Measurements from ENCODE around the gene EXOSC7.
"Not testable (repeated sequence)": the region's sequence is repeated elsewhere in the genome, so short reads cannot be mapped to it uniquely, and the experiment has no call there.

Gene EXOSC7
- total RNA-seq = 19.5 to 53.9 (median 27.1) reads per million in 3 experiments

DNA sequence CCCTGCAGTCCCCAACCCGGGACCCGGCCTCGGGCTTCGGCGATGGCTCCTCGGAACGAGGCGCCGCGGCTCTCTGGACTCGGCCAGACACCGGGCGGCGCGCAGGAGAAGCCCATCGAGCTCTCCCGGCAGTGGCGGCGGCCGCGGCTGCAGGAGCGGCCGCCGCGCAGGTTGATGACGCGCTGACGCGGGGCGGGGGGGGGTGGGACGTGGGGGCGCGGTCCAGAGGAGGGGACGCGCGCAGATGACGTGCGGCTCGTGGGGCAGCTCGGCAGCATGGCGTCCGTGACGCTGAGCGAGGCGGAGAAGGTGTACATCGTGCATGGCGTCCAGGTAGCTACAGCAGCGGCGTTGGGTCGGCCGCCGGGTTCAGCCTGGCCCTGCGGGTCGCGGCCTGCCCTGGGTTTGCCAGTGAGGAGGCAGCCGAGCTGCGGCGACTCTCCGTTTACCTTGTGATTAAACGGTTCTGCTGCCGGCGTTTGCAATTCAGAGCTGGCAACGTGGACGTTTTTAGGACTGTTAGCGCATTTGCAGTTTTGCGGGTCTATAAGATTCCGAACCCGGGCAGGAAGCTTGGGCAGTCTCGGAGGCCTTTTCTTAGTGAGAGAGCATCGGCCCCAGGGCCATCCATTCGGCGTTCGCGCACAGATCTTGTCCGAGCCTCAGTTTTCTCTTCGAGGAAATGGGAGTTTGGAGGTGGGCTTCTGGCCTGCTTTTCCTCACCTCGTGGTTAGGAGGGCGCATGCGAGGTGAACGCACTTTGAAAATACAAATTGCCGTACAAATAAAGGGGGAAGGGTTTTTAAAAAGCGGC lies at the start of gene EXOSC7, which contains the start of gene ZDHHC3:
Gene EXOSC7 (plus strand): TSS at position 243 of the 814 bp plus-strand sequence. CDS start 34 bp downstream, at position 277.
Gene ZDHHC3 (minus strand): TSS at position 173 of the 814 bp plus-strand sequence. CDS start 16,738 bp downstream, outside the sequence.
- peak; percentile 83 for DNase-seq

DNA sequence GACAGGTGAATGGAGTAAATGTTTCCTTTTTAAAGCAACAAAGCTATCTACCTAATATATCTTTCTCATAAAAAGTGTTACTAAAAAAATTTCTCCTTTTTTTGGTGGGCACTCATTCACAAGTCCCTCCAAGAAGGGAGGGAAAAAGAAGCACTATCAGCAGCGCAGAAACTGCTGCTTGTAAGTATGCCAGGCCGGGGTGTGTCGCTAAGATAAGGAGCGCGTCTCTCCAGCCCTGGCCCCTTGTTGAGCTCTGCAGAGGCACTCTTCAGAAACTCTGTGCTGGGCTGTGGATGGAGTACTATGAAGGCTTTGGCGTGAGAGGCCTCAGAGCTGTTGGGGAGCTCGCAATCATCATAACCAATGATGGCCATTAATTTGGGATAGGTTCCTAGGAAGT lies 49.1 kb upstream of the EXOSC7 start:
- no peak for DNase-seq

DNA sequence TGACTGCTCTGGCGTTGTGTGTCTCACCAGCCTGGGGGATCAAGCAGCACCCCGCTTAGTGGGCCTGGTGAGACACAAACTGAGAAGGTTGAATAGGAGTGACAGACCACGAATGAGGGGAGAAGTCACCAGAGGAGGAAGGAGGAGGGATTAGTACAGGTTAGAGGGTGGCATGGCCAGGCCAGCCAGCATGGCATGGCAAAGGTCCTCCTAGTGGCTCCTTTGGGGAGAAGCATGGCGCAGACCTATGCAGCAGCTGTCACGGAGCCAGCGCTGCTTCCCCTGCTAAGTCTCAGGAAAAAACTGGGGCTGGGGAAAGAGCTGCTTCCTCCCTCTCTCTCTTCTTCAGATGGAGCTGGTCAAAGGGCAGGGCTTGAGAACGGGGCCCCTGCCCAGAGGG lies 48.7 kb upstream of the EXOSC7 start:
- no peak for DNase-seq

DNA sequence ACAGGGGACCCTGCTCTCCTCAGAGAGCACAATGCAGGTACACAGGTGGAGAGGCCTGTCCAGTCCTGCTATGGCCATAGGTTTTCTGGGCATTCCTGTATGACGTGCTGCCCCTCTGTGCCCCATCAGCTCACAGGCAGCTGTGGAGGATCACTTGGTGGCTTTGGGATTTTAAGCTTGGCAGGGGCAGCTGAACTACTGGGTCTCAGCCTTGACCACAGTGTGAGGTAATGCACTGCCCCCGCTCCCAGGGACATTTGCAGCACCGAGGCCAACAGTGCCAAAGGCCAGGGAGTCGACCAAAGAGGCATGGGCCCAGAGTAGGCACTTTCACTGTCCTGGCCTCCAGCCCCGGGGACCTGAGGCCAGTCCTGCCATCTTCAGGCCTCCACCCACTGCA lies 46.3 kb upstream of the EXOSC7 start:
- DNase-seq = no peak

DNA sequence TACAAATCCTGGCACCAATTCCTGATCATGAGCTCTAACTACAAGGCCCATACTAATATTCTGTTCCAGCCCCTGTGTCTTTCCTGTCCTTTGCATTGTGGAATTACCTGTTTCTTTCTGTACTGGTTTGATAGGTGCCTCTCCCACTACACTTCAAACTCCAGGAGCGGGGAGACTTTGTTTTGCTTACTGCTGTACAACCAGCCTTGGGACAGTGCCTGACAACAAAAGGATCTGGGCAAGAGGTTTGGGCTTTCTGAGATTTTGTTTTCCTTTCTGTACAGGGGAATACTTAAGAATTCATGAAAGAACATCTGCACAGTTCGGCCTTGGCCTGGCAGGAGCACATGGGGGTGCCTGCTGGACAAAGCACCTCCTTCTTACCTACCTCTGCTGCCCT lies 45.1 kb upstream of the EXOSC7 start:
- DNase-seq = no peak

DNA sequence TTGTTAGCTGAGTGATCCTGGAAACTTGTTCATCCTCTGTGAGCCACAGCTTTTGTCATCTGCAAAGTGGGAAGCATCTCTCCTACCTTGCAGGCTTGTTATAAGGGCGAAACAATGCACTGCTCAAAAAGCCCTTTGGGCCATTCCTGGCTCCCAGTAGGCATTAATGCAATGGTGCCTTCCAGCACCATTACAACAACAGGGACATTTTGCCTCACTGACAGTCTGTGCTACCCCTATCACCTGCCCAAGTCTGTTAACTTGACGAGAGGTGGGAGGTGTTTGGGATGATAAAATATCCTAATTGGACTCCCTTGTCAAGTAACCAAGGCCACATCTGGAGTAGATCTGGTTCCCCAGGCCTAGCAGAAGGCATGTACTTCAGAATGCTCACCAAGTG lies 44.3 kb upstream of the EXOSC7 start:
- DNase-seq = no peak

DNA sequence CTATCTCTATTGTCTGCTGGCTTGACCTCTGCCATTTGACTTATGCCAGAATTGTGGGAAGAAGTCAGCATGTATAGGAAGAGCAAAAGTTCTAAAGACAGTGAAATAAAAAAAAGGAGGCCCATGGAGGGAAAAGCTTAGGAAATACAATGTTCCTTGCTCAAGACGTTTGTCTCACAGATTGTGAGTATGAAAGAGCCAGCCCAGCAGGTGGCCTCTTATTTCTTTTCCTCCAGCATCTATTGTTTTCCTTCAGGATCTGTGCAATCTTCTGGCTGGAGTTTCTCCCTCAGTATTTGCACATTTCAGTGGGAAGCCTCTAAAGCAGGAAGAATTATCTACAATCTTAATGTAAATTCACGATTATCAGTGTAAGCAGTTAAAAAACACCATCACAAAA lies 43.8 kb upstream of the EXOSC7 start:
- DNase-seq = no peak

DNA sequence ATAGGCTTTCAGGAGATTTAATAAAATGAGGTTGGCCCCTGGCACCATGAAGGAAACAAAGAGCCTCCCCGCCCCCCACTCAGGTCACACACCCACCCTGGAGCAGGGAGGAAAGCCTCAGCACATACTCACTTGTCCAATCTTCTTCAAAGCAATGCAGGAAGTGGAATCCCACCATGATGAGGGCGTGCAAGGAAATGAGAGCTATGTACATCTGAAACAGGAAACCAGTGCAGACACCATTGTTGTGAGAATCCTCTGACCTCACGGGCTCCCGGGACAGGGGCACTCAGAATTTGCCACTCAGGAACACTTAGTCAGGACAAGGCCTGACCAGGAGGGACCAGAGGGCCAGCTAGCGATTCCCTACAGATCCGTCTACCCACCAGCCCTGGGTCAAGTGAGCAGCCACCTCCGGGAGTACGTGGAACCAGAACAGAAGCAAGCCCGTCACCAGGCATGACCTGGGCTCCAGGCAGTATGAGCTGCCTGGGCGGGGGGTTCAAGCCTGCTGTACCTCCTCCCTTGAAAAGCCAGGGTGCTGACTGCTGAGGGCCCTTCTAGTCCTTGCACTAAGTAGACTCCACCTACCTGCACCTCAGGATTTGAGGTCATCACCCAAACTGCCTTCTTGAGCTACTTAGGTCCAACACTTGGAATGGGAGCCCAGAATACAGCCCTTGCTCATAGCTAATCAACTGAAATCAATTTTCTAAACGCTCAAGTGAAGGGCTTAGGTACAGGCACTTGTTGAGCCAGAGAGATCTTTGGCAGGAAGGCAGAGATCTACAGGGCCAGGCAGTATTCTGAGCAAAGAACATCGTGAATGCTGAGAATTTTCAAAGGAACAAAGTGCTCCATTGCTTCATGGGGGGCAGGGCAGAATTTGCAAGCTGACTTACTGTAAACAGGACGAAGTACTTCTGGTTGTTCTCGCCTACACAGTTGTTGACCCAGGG lies 42.8 kb upstream of the EXOSC7 start:
- no peak for DNase-seq

DNA sequence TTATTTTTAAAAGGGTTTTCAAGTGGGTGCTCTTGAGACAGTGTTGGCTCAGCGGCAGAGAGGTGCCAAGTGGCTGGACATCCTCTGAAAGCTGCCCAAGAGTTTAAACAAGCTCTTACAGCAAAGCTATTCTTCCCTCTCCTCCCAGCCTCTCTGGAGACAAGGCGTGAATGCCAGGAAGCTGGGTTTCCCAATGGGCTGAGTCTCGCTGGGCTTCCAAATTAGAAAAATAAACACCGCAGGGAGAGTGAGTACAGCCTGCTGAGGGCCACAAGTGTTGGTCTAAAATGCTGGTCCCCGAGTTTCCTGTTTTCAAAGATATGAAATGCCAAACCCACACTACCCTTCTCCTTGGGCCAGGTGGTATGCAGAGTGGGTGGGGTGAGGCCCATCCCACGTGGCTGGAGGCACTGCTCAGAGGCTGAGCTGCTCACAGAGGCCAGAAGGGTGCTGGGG lies 36.4 kb upstream of the EXOSC7 start:
- no peak for DNase-seq

DNA sequence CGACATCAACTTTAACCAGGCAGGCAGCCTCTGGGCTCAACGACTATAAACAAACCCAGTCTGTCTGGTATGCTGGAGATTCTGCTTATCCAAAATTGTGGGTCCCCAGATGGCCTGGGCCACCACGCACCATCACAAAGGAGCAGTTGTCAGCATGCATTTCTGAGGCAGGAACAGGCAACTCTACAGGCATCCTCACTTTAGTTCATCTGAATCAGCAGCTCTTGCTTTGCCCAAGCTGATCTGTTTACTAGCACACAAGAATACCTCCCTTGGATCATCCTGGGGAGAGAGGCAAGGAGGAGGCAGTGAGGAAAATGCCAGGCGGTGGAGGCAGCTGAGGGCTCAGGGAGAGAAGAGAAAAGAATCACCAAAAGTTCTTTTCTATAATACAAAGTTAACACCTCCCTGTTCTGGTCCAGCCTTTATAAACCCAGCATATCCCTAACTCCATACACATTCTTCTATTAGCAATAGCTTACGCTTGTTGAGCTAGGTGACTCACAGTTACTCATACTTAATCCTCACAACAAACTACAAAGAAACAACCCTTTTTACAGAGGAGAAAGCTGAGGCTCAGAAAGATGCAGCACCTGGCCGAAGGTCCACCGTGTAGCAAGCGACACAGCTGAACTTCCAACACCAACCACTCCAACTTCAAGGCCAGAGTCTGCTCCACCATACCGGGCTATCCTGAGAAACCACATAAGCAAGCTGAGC lies 33.7 kb upstream of the EXOSC7 start:
- DNase-seq = no peak

DNA sequence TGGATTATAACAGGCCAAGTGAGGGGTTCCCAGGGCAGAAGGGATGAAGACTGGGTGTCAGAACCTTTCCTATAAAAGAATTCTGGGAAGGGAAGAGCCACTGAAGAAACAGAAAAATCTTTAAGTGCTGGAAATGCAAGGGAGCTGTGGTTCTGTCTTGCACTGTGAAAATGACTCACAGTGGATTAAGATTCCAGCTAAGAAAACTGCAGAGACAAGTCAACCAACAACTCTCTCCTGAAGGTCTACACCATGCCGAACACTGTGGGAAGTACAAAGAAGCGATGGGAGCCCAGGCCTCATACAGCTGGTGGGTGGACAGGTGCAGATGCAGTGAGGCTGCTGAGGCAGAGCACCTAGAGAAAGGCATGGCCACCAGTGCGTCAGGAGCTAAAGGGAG lies 27.8 kb upstream of the EXOSC7 start:
- no peak for DNase-seq

DNA sequence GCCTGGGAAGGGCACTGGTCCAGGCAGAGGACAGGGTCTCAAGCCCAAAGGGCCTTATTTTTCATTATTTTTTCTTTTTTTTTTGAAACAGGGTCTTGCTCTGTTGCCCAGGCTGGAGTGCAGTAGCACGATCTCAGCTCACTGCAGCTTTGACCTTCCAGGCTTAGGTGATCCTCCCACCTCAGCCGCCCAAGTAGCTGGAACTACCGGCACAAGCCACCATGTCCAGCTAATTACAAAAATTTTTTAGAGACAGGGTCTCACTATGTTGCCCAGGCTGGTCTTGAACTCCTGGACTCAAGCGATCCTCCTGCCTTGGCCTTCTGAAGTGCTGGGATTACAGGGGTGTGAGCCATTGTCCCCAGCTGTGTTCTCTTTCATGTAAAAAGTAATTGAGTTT lies 26.3 kb upstream of the EXOSC7 start:
- DNase-seq = not testable (repeated sequence)

DNA sequence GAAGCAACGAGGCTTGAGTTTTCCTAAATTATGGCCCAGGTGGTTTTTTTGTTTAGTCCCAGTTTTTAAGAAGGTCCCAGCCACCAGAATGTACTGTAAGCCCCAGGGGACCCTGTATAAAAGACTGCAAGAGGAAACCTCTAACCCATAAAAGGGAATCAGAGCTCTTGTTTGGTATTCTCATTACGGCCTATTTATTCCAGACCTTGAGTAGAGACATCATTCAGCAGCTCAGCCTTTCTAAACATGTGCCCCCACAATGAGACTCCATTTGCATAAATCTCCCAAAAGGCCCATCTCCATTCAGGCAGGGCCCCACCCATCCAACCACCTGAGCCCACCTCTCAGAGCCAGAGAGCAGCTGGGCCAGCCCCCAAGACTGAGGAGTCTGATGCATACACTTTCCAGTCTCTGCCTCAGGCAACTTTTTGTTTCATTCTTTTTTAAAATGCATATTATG lies 25.7 kb upstream of the EXOSC7 start:
- DNase-seq = no peak

DNA sequence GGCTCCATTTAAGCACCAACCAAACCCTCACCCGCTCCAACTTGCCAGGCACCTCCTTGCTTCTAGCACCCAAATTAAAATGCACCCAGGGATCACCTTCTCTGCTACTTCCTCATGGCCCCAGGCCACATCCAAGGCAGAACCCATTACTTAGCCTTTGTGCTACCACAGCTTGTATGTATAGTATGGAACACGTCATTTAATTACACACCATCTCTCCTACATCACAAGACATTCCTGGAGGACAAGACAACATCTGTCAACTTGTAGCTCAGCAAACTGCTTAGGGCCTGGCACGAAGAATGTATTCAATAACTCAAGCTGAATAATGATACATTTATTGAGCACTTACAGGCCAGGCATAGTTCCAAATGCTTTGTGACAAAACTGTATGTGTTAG lies 23.4 kb upstream of the EXOSC7 start:
- DNase-seq = no peak

DNA sequence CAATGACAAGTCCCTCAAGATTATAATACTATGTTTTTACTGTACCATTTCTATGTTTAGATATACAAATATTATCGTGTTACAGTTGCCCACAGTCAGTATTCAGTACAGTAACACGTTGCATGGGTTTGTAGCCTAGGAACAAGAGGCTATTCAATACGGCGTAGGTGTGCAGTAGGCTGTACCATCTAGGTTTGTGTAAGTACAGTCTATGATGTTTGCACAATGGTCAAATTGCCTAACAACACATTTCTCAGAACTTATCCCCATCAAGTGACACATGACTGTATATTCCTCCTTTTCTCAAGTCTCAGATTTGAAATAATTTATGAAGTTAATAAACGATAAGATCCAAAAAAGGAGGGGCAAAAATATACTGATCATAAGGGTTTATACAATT lies 21.7 kb upstream of the EXOSC7 start:
- DNase-seq = no peak

DNA sequence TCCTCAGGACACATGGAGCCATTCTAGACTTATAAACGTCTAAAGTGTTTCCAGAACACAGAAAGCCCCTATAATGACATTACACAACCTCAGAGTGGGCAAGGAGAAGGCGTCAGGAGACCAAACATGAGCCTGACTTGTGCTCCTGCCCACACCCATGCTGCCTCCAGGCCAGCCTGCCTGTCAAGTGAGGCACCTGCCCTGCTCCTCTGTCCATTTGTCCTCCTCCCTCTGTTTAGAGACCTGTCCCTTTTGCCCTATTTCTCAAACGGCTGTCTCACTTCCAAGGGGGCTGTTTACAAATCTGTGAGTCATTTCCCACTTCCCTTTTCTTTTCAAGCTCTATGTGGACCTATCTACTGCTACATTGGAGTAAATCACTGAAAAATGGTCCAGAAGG lies 21.1 kb upstream of the EXOSC7 start:
- DNase-seq = no peak

DNA sequence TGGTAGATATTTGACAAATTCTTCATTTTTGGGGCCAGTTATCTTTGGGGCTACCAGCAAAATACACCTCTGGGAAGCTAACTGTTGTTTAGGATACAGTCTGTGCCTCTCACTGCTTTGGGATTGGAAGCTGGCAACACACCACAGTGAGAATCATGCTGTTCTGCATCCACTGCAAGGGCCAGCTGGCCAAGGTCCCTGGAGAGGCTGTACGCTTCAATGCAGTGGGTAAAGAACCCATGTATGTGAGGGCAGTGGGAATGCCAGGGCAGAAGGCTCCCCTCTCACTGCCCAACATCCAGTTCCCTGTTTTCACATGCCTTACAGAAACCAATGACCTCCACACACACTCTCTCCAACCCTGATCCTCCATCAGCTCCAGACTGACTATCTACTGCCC lies 20.1 kb upstream of the EXOSC7 start:
- no peak for DNase-seq

DNA sequence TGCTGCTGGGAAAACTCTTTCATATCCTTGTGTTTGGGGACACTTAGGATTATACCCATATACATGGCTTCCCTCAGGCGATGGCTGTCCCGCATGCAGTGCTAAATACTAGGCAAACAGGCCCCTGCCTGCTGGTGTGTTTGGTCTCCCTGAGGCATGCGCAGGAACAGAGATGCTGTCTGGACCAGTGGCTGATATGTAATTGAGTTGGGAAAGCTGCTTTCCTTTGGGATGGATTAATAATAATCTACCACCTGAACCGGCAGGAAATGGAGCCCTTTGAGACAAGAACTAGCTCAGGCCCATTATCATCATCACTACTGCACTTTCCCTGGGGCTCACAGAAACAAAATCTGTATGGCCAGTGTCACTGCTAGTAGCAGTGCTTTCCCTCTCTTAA lies 18.1 kb upstream of the EXOSC7 start:
- DNase-seq = no peak

DNA sequence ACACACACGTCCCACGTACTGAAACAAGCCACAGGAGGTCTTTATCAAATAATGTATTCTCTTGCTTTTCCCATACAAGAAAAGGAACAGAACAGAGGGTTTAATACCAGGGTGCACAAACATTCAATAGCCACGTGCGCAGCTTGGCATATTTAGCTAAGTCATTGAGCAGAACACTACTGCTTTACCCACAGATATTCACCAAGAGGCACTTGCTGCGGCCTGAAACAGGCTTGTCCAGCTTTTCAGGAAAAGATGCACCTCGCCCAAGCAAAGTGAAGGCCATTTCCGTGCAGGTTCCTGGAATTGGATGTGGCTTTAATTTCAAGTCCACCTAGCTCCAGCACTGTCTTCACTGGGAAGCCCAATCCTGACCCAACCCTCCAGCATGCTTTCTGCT lies 17.7 kb upstream of the EXOSC7 start:
- no peak for DNase-seq

DNA sequence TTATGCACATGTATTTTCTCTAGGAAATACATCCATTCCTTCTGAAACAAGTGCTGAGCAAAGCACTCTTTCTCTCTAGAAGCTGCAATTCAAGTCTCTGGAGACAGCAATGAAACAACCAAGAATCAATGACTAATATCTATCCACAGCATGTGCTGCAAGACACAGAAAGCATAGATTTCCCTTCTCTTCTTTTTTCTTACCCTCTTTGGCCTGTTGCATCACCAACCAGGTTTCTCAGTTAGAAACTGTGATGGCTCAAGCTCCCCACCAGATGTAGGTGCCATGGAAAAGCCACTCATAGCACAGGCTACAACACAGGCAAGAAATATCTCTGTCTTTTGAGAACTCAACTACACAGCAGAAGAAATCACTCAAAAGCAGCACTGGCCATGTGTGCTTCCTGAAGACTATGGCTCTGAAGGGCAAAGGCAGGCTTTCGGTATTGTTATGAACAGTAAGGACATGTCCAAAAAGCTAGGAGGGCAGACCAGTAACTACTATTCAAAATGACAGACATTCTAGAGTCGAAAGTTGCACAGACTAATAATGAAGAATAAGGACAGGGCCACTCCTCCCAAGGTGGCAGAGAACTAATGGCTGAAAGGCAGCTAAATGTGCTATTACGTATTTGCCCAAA lies 15.5 kb upstream of the EXOSC7 start:
- no peak for DNase-seq

DNA sequence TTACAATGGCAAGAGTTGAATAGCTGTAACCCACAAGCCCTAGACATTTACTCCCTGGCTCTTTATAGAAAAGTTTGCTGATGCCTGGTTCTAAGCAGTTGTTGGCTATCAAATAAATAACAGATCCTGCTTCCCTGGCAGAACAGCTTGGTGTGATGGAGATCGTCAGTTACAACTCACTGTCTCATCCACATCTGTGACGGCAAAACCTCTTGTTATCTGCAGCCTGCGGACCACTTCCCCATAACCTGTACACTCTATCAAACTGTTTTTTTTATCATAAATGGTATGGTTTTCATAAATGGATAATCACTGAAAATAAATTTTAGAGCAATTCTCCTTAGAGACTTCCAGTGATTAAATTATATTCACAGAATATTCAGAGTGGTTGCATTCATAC lies 14.2 kb upstream of the EXOSC7 start:
- no peak for DNase-seq
